ENCODE data around the gene CFAP92.

The CFAP92 gene

GRCh38 chr3:128945041-128945877 lies 48.6 kb downstream of the CFAP92 start:
- no peak for TF ChIP-seq ZIC2 (tag by site-specific recombination; IDR thresholded peaks at IDR 0.05)
- no peak for TF ChIP-seq OSR2 (tag by site-specific recombination; IDR thresholded peaks at IDR 0.05)
- TF ChIP-seq ZNF544 (tag by site-specific recombination; IDR thresholded peaks at IDR 0.05): no peak
- TF ChIP-seq ZNF112 (tag by site-specific recombination; IDR thresholded peaks at IDR 0.05): no peak
- TF ChIP-seq ZNF561 (tag by site-specific recombination; IDR thresholded peaks at IDR 0.05; ENCODE audit: borderline replicate concordance): no peak
- TF ChIP-seq ZEB2 (tag by site-specific recombination; IDR thresholded peaks at IDR 0.05): no peak
- TF ChIP-seq ZNF777 (tag by site-specific recombination; IDR thresholded peaks at IDR 0.05; ENCODE audit: borderline replicate concordance): no peak
- no peak for TF ChIP-seq CTCF (tag by site-specific recombination; IDR thresholded peaks at IDR 0.05)
- no peak for TF ChIP-seq ZNF292 (tag by site-specific recombination; IDR thresholded peaks at IDR 0.05; ENCODE audit: borderline replicate concordance, low read depth)
- no peak for TF ChIP-seq ZNF302 (tag by site-specific recombination; IDR thresholded peaks at IDR 0.05; ENCODE audit: low read depth)
- no peak for TF ChIP-seq ZNF596 (tag by site-specific recombination; IDR thresholded peaks at IDR 0.05)
- no peak for TF ChIP-seq ZNF624 (tag by site-specific recombination; IDR thresholded peaks at IDR 0.05)
- TF ChIP-seq ZNF2 (tag by site-specific recombination; IDR thresholded peaks at IDR 0.05): no peak
- no peak for TF ChIP-seq ZNF626 (tag by site-specific recombination; IDR thresholded peaks at IDR 0.05)
- no peaks in the 10 kb centered on the region for H3K36me3 ChIP-seq (ENCODE audit: control insufficient read depth in 2 of 2, insufficient read depth in 1 of 2, low read length in 2 of 2)
- H3K4me1 ChIP-seq (ENCODE audit: control insufficient read depth, insufficient read depth, low read length): no peaks in the 10 kb centered on the region
- no peaks in the 10 kb centered on the region for H3K9me3 ChIP-seq (ENCODE audit: control insufficient read depth, insufficient read depth, low read depth, low read length)
- no peak overlapping the region for H3K27ac ChIP-seq (ENCODE audit: extremely low read depth, low read depth, low read length)
- CTCF ChIA-PET: no interaction called here
- no peak overlapping the region for H3K4me3 ChIP-seq (ENCODE audit: low read depth, low read length)
- POLR2A ChIA-PET: interaction anchor here (0.7 kb wide), 1 partner anchor 298 kb away, joined by 3 read pairs; no protein-coding TSS in a partner anchor

- no peaks in the 10 kb centered on the region for H3K9me3 ChIP-seq (ENCODE audit: control insufficient read depth, insufficient read depth, low read depth, low read length)
- no peaks in the 10 kb centered on the region for H3K4me1 ChIP-seq (ENCODE audit: control insufficient read depth, insufficient read depth, low read length)
- no peak overlapping the region for H3K27ac ChIP-seq (ENCODE audit: extremely low read depth, low read depth, low read length)
- no peaks in the 10 kb centered on the region for H3K36me3 ChIP-seq (ENCODE audit: control insufficient read depth in 2 of 2, insufficient read depth in 1 of 2, low read length in 2 of 2)
- no peak overlapping the region for H3K4me3 ChIP-seq (ENCODE audit: low read depth, low read length)
- ChIA-PET POLR2A (interaction anchor here (0.6 kb wide), 1 partner anchor 925 kb away, joined by 4 read pairs; no protein-coding TSS in a partner anchor), CTCF (interaction anchor here (0.7 kb wide), 1 partner anchor 65 kb away, joined by 3 read pairs; no protein-coding TSS in a partner anchor)
- TF ChIP-seq ZNF623 (tag by site-specific recombination; IDR thresholded peaks at IDR 0.05): no peak
- TF ChIP-seq ZNF138 (tag by site-specific recombination; IDR thresholded peaks at IDR 0.05; ENCODE audit: borderline replicate concordance): no peak
- no peak for TF ChIP-seq KLF17 (tag by site-specific recombination; IDR thresholded peaks at IDR 0.05)
- TF ChIP-seq ZNF335 (tag by site-specific recombination; conservative IDR thresholded peaks at IDR 0.05): no peak
- no peak for TF ChIP-seq SP7 (tag by site-specific recombination; IDR thresholded peaks at IDR 0.05)
- TF ChIP-seq ZNF169 (tag by site-specific recombination; IDR thresholded peaks at IDR 0.05): no peak
- TF ChIP-seq ZNF24 (tag by site-specific recombination; IDR thresholded peaks at IDR 0.05): no peak
- TF ChIP-seq BCL6B (tag by site-specific recombination; IDR thresholded peaks at IDR 0.05): no peak
- TF ChIP-seq ZNF560 (tag by site-specific recombination; IDR thresholded peaks at IDR 0.05; ENCODE audit: borderline replicate concordance): no peak
- TF ChIP-seq YY2 (tag by site-specific recombination; IDR thresholded peaks at IDR 0.05): no peak
- no peak for TF ChIP-seq EGR2 (tag by site-specific recombination; IDR thresholded peaks at IDR 0.05; ENCODE audit: low read depth)
- TF ChIP-seq ZNF704 (tag by site-specific recombination; IDR thresholded peaks at IDR 0.05): no peak
- no peak for TF ChIP-seq ZNF350 (tag by site-specific recombination; IDR thresholded peaks at IDR 0.05)
- TF ChIP-seq KLF8 (tag by site-specific recombination; IDR thresholded peaks at IDR 0.05): no peak
- TF ChIP-seq ZNF776 (tag by site-specific recombination; IDR thresholded peaks at IDR 0.05; ENCODE audit: borderline replicate concordance): no peak
Measured at GRCh38 chr3:128942161-128942952, 51.5 kb downstream of the CFAP92 start.
